Prostate gland (tissue), 2 donors: ENCODE results near the gene MUC6. TPM values are rescaled to one million over a fixed set of nuclear protein-coding genes. Genes with fewer than 3 reads are reported as not detected.

Source experiments
- DNase-seq: peaks from one replicate; pipeline ENCODE4 v3.0.0-alpha.2; 2019; ENCODE audit warnings: low spot score
- H3K27ac ChIP-seq, 2 donors: fragments of 200-600 bp; sonication (generic); 2 replicates each; pipeline ENCODE4 v1.5.1; 2017 to 2019
- H3K27me3 ChIP-seq: fragments of 200-600 bp; sonication (generic); replicated peaks from 2 replicates; pipeline ENCODE4 v1.5.1; 2019; ENCODE audit not compliant: insufficient read depth
- H3K36me3 ChIP-seq, 2 donors: fragments of 200-600 bp; sonication (generic); 1 replicate in 1 of 2; 2 replicates in 1 of 2; pipeline versions ENCODE4 v1.5.1 to v1.8.1; 2017 to 2019
- H3K4me1 ChIP-seq: fragments of 200-600 bp; sonication (generic); replicated peaks from 2 replicates; pipeline ENCODE4 v1.5.1; 2019
- H3K4me3 ChIP-seq, 2 donors: fragments of 200-600 bp; sonication (generic); 2 replicates each; pipeline ENCODE4 v1.5.1; 2017 to 2019
- H3K9me3 ChIP-seq: fragments of 200-600 bp; sonication (generic); 2 replicates; pipeline ENCODE4 v1.5.1; 2017
- POLR2A ChIP-seq: fragments of 450-650 bp; IDR thresholded peaks from one replicate; pipeline ENCODE4 v1.6.1; 2016; ENCODE audit warnings: antibody characterized with exemption, mild to moderate bottlenecking
- POLR2AphosphoS5 ChIP-seq: sonication (generic); formaldehyde crosslinking; IDR thresholded peaks from one replicate; pipeline ENCODE4 v1.6.1; 2017; ENCODE audit warnings: antibody characterized with exemption
- WGBS: methylation state at CpG from one replicate; pipeline ENCODE4 v1.1.5; 2018; 5-methylcytosine and 5-hydroxymethylcytosine counted together
- intact Hi-C: fragments of 100-400 bp; cut with DNase I; formaldehyde crosslinking; loops from one replicate; pipeline ENCODE4 v1.14.2; 2022
- total RNA-seq, 2 donors: library from RNA; depleted of rRNA; stranded (reverse); fragments of >200 nt; gene quantifications; one replicate each; pipeline ENCODE4 v1.1.0, GENCODE V29; 2016
- TF ChIP-seq, protein P1 (sequence below), 4 experiments: fragments of 200-600 bp in 2 of 4; fragments of 450-650 bp in 2 of 4; sonication (generic) in 2 of 4; IDR thresholded peaks; 1 replicate in 3 of 4; 2 replicates in 1 of 4; pipeline ENCODE4 v1.5.1; 2016 to 2019; ENCODE audit warnings: antibody characterized with exemption in 4 of 4, mild to moderate bottlenecking in 2 of 4, moderate library complexity in 2 of 4

The MUC6 gene
- total RNA-seq, 2 donors from 2014 or later: 0.74 to 2.3 TPM

DNA sequence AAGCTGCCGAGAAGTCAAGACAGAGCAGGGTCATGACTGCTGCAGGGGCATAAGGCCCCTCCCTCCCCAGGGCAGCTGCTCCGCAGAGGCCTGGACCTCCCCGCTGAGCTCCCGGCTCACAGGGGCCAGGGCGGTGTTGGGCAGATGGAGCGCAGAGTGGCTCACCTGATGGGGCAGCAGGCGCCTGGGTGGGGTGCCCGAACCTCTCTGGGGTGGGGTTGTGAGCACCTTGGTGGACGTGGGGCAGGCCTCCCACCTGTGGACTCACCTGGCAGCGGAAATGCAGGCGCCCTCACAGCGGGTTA, 22.9 kb downstream of the MUC6 start:
- no peaks in the 10 kb centered on the region for H3K4me1 ChIP-seq
- peaks cover 10 to 15% of the 10 kb centered on the region in 2 donors for H3K36me3 ChIP-seq
- H3K9me3 ChIP-seq: no peaks in the 10 kb centered on the region
- H3K27me3 ChIP-seq: no peaks in the 10 kb centered on the region
- WGBS: 95% methylated on average over 11 of the region's 12 CpGs
- no peak overlapping the region for H3K4me3 ChIP-seq
- no peak for DNase-seq
- intact Hi-C loops: no loop called here
- TF ChIP-seq POLR2A: no peak
- TF ChIP-seq, protein P1, sequence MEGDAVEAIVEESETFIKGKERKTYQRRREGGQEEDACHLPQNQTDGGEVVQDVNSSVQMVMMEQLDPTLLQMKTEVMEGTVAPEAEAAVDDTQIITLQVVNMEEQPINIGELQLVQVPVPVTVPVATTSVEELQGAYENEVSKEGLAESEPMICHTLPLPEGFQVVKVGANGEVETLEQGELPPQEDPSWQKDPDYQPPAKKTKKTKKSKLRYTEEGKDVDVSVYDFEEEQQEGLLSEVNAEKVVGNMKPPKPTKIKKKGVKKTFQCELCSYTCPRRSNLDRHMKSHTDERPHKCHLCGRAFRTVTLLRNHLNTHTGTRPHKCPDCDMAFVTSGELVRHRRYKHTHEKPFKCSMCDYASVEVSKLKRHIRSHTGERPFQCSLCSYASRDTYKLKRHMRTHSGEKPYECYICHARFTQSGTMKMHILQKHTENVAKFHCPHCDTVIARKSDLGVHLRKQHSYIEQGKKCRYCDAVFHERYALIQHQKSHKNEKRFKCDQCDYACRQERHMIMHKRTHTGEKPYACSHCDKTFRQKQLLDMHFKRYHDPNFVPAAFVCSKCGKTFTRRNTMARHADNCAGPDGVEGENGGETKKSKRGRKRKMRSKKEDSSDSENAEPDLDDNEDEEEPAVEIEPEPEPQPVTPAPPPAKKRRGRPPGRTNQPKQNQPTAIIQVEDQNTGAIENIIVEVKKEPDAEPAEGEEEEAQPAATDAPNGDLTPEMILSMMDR (IDR thresholded peaks at IDR 0.05): no peak
- no peak for TF ChIP-seq POLR2AphosphoS5
- H3K27ac ChIP-seq: no peak overlapping the region

- H3K27me3 ChIP-seq: no peaks in the 10 kb centered on the region
- H3K4me3 ChIP-seq: no peak overlapping the region
- no peaks in the 10 kb centered on the region for H3K4me1 ChIP-seq
- H3K36me3 ChIP-seq: peaks cover 10 to 15% of the 10 kb centered on the region in 2 donors
- DNase-seq: no peak
- WGBS: 90% methylated on average over 20 of the region's 28 CpGs
- intact Hi-C loops: no loop called here
- no peak overlapping the region for H3K27ac ChIP-seq
- TF ChIP-seq POLR2A: no peak
- TF ChIP-seq POLR2AphosphoS5: no peak
- TF ChIP-seq, protein P1 (IDR thresholded peaks at IDR 0.05): no peak
- H3K9me3 ChIP-seq: no peaks in the 10 kb centered on the region
Observed at GRCh38 chr11:1012740-1013630, 23.5 kb downstream of the MUC6 start.

- intact Hi-C loops: no loop called here
- H3K4me1 ChIP-seq: no peaks in the 10 kb centered on the region
- DNase-seq: no peak
Observed at GRCh38 chr11:1012291-1012690, 24.2 kb downstream of the MUC6 start.

GRCh38 chr11:1011320-1011698, 25.2 kb downstream of the MUC6 start:
- Histone ChIP-seq H3K9me3 (no peaks in the 10 kb centered on the region), H3K27me3 (no peaks in the 10 kb centered on the region), H3K4me3 (no peak overlapping the region), H3K36me3 (peaks cover 10 to 15% of the 10 kb centered on the region in 2 donors), H3K27ac (no peak overlapping the region), H3K4me1 (no peaks in the 10 kb centered on the region)
- 82% methylated on average over 15 of the region's 17 CpGs for WGBS
- TF ChIP-seq POLR2AphosphoS5 (no peak), POLR2A (no peak)
- TF ChIP-seq, protein P1 (IDR thresholded peaks at IDR 0.05): no peak
- no peak for DNase-seq
- intact Hi-C loops: no loop called here

More at GRCh38 chr11:1012291-1012690, 24.2 kb downstream of the MUC6 start:
- Histone ChIP-seq H3K27me3 (no peaks in the 10 kb centered on the region), H3K36me3 (peaks cover 10 to 15% of the 10 kb centered on the region in 2 donors), H3K9me3 (no peaks in the 10 kb centered on the region), H3K27ac (no peak overlapping the region), H3K4me3 (no peak overlapping the region)
- WGBS: 94% methylated on average over 17 of the region's 17 CpGs
- TF ChIP-seq POLR2A (no peak), POLR2AphosphoS5 (no peak)

DNA sequence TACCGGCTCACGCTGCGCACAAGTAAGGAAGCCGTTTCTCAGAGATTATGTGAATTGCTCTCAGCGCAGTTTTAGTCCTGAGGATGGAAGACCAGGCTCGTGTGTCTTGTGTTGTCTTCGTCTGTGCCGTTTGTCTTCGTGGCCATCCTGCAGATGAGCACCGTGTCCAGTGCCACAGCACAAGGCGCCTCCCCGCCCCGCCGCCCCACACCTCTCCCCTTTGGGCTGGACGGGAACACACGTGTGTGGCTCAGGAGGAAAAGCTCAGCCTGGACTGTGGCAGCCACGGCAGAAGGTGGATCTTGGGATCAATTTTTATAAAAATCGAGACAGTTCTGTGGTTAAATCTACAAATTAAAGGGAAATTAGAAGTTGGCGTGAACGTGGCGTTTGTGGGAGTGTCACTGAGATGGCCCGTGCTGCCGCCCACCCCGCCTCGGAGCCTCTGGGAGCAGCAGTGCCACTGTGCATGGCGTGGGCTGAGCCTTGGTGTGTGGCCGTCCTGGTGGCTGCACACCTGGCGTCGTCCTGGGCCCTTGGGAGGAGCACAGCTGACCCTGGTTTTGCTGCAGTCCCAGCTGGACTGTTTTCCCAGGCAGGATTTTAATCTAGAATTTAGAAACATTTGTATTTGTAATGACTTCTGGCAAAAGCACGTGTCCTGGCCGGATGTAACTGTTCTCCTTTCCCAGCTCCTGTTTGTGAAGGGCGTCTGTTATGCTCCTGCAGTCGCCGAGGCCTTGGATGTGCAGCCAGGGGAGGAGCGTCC, 25.8 kb downstream of the MUC6 start:
- peaks cover 10 to 15% of the 10 kb centered on the region in 2 donors for H3K36me3 ChIP-seq
- no peak for TF ChIP-seq POLR2A
- TF ChIP-seq POLR2AphosphoS5: no peak
- TF ChIP-seq, protein P1 (IDR thresholded peaks at IDR 0.05): no peak
- intact Hi-C loops: no loop called here
- 91% methylated on average over 35 of the region's 35 CpGs for WGBS
- no peaks in the 10 kb centered on the region for H3K27me3 ChIP-seq
- no peak overlapping the region for H3K27ac ChIP-seq
- DNase-seq: no peak
- no peaks in the 10 kb centered on the region for H3K9me3 ChIP-seq
- H3K4me1 ChIP-seq: no peaks in the 10 kb centered on the region
- H3K4me3 ChIP-seq: no peak overlapping the region
